HEK293T (cell line): ENCODE data around the gene PRRT1B.

ENCODE experiments used
- CTCF ChIA-PET: fragments of 350-600 bp; formaldehyde crosslinking; extraction: SDS; loops from one replicate; lab custom pipeline; 2021; ENCODE audit warnings: antibody characterized with exemption, inconsistent platforms; lab: Yijun Ruan, JAX
- POLR2A ChIA-PET: fragments of 350-600 bp; formaldehyde crosslinking; extraction: SDS; loops from one replicate; lab custom pipeline; 2020; ENCODE audit warnings: antibody characterized with exemption, inconsistent platforms; lab: Yijun Ruan, JAX
- DNase-seq: peaks from one replicate; pipeline ENCODE4 v3.0.0; 2012; ENCODE audit warnings: mixed read lengths; ENCODE audit errors: extremely low spot score
- ARNT ChIP-seq: fragments of 450-650 bp; IDR thresholded peaks from 2 replicates; pipeline ENCODE4 v1.6.1; 2017; ENCODE audit warnings: mild to moderate bottlenecking
- BHLHE40 ChIP-seq: fragments of 450-650 bp; IDR thresholded peaks from 2 replicates; pipeline ENCODE4 v1.6.1; 2016; ENCODE audit warnings: mild to moderate bottlenecking, moderate library complexity, borderline replicate concordance
- CTBP1 ChIP-seq: fragments of 450-650 bp; IDR thresholded peaks from 2 replicates; pipeline ENCODE4 v1.6.1; 2016; ENCODE audit warnings: borderline replicate concordance
- ELF4 ChIP-seq: fragments of 450-650 bp; IDR thresholded peaks from 2 replicates; pipeline ENCODE4 v1.6.1; 2017; ENCODE audit warnings: antibody characterized with exemption
- FOXA1 ChIP-seq: fragments of 450-650 bp; IDR thresholded peaks from 2 replicates; pipeline ENCODE4 v1.6.1; 2016; ENCODE audit warnings: mild to moderate bottlenecking
- FOXK2 ChIP-seq: fragments of 450-650 bp; IDR thresholded peaks from 2 replicates; pipeline ENCODE4 v1.6.1; 2016; ENCODE audit warnings: mild to moderate bottlenecking
- FOXM1 ChIP-seq: fragments of 450-650 bp; IDR thresholded peaks from 2 replicates; pipeline ENCODE4 v1.6.1; 2017; ENCODE audit warnings: mild to moderate bottlenecking, borderline replicate concordance
- HDGF ChIP-seq: fragments of 450-650 bp; IDR thresholded peaks from 2 replicates; pipeline ENCODE4 v1.6.1; 2017; ENCODE audit warnings: antibody characterized with exemption, borderline replicate concordance
- LEF1 ChIP-seq: fragments of 450-650 bp; IDR thresholded peaks from 2 replicates; pipeline ENCODE4 v1.6.1; 2017; ENCODE audit warnings: mild to moderate bottlenecking, borderline replicate concordance
- NFRKB ChIP-seq: fragments of 450-650 bp; IDR thresholded peaks from 2 replicates; pipeline ENCODE4 v1.6.1; 2016; ENCODE audit warnings: mild to moderate bottlenecking, moderate library complexity
- SP1 ChIP-seq: fragments of 450-650 bp; IDR thresholded peaks from 2 replicates; pipeline ENCODE4 v1.6.1; 2017
- SUZ12 ChIP-seq: fragments of 450-650 bp; IDR thresholded peaks from 2 replicates; pipeline ENCODE4 v1.6.1; 2016; ENCODE audit warnings: mild to moderate bottlenecking
- TARDBP ChIP-seq: fragments of 450-650 bp; IDR thresholded peaks from 2 replicates; pipeline ENCODE4 v1.6.1; 2016
- ZNF384 ChIP-seq: fragments of 450-650 bp; IDR thresholded peaks from 2 replicates; pipeline ENCODE4 v1.6.1; 2016

The PRRT1B gene

GRCh38 chr9:131605770-131606590, 60.7 kb downstream of the PRRT1B start:
- no peak for DNase-seq
- TF ChIP-seq HDGF: no peak
- no peak for TF ChIP-seq CTBP1
- no peak for TF ChIP-seq SUZ12
- no peak for TF ChIP-seq ELF4
- no peak for TF ChIP-seq FOXA1
- TF ChIP-seq ARNT: no peak
- CTCF ChIA-PET: no interaction called here
- POLR2A ChIA-PET: no interaction called here

- POLR2A ChIA-PET: interaction anchor here (1.0 kb wide), 1 partner anchor 13 kb away, joined by 3 read pairs; no protein-coding TSS in a partner anchor
- TF ChIP-seq SUZ12 (no peak), ELF4 (no peak), FOXM1 (no peak), LEF1 (no peak), CTBP1 (no peak), ZNF384 (no peak), FOXA1 (no peak), TARDBP (no peak), HDGF (no peak), SP1 (no peak), FOXK2 (no peak), NFRKB (no peak)
- CTCF ChIA-PET: no interaction called here
- DNase-seq: no peak
Observed at GRCh38 chr9:131606896-131607567, 61.7 kb downstream of the PRRT1B start.

DNA sequence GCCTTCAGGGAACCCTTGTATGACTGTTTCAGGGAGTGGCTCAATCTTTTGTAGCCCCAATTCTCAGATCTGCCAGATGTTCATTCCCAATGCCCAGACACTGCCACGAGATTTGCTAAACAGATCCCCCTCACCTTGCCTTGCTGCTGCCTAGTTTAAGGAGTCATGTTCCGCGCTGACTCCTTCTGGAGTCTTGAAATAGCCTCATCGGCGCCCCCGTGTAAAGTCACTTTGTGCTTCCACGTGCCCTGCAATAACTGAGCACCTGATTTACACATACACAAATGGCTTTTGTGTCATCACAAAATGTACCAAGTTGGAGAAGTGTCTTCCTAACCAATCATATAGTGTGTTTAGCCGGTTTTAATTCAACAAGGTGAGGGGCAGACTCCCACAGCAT, 62.3 kb downstream of the PRRT1B start:
- POLR2A ChIA-PET: interaction anchor here (1.0 kb wide), 1 partner anchor 13 kb away, joined by 3 read pairs; no protein-coding TSS in a partner anchor
- DNase-seq: no peak
- TF ChIP-seq LEF1 (no peak), CTBP1 (no peak), ELF4 (no peak)
- CTCF ChIA-PET: no interaction called here

- CTCF ChIA-PET: interaction anchor here (0.6 kb wide), 1 partner anchor 1452 kb away, joined by 4 read pairs; no protein-coding TSS in a partner anchor
- no peak for DNase-seq
- no peak for TF ChIP-seq FOXM1
- TF ChIP-seq BHLHE40: no peak
- no peak for TF ChIP-seq ELF4
- POLR2A ChIA-PET: interaction anchor here (0.9 kb wide), 1 partner anchor 130 kb away, joined by 3 read pairs; no protein-coding TSS in a partner anchor
Observed at GRCh38 chr9:131608493-131609037, 63.2 kb downstream of the PRRT1B start.
